Ovary (tissue), 9 donors: Measurements from ENCODE around the gene ABCA13. TPM values are rescaled to one million over a fixed set of nuclear protein-coding genes. Genes with fewer than 3 reads are reported as not detected.

ENCODE experiments used
- DNase-seq, 5 donors: peaks; one replicate each; pipeline ENCODE4 v3.0.0-alpha.2; 2019 to 2020
- H3K27ac ChIP-seq, 2 donors: fragments of 200-600 bp; one replicate each; pipeline versions ENCODE4 v1.5.1 to v1.8.0; 2019 to 2022
- H3K27me3 ChIP-seq: fragments of 200-600 bp; one replicate; pipeline ENCODE4 v1.8.0; 2022
- H3K36me3 ChIP-seq: fragments of 200-600 bp; sonication (generic); one replicate; pipeline ENCODE4 v1.5.1; 2019
- H3K4me1 ChIP-seq: one replicate; pipeline ENCODE4 v1.8.1; 2013; ENCODE audit warnings: mild to moderate bottlenecking, moderate library complexity; ENCODE audit not compliant: insufficient read depth
- H3K4me3 ChIP-seq: fragments of 200-600 bp; sonication (generic); one replicate; pipeline ENCODE4 v1.5.1; 2017
- H3K9me3 ChIP-seq, 2 donors: fragments of 200-600 bp in 1 of 2; sonication (generic) in 1 of 2; one replicate each; pipeline versions ENCODE4 v1.5.1 to v1.8.1; 2013 to 2019; ENCODE audit warnings: mild to moderate bottlenecking in 1 of 2, moderate library complexity in 1 of 2
- EP300 ChIP-seq: sonication (generic); formaldehyde crosslinking; IDR thresholded peaks from one replicate; pipeline ENCODE4 v1.6.1; 2017; ENCODE audit warnings: antibody characterized with exemption
- POLR2A ChIP-seq: fragments of 450-650 bp; IDR thresholded peaks from one replicate; pipeline ENCODE4 v1.6.1; 2017; ENCODE audit warnings: antibody characterized with exemption, mild to moderate bottlenecking, moderate library complexity
- WGBS, 3 donors: extraction: QIAGEN DNeasy Blood & Tissue Kit in 1 of 3; methylation state at CpG; one replicate each; pipeline versions ENCODE4 v1.1.5 to v1.1.7; 2013 to 2017; 5-methylcytosine and 5-hydroxymethylcytosine counted together
- intact Hi-C, 4 donors: fragments of 100-400 bp; cut with DNase I; formaldehyde crosslinking; loops; one replicate each; pipeline versions ENCODE4 v1.11.0 to v1.15.1; 2022 to 2023
- polyA plus RNA-seq, 2 donors: library from polyadenylated mRNA; stranded (reverse); fragments of 200-250 nt in 1 of 2; fragments of 350-450 nt in 1 of 2; fragmentation: Illumina TruSeq in 1 of 2; extraction: RNeasy Lipid Tissue Mini Kit (QIAGEN cat#74804) in 1 of 2; gene quantifications; one replicate each; pipeline ENCODE4 v1.2.3, GENCODE V29; 2013 to 2014
- total RNA-seq, 7 donors: library from RNA; depleted of rRNA in 2 of 7; stranded (reverse); fragments of >200 nt in 2 of 7; fragmentation: NEBNext Ultra II Directional in 3 of 7; extraction: Animal tissue kit (Norgen Biotek cat#: 25700) in 3 of 7; gene quantifications; one replicate each; pipeline versions ENCODE4 v1.1.0 to v1.2.4, GENCODE V29; 2016 to 2023
- TF ChIP-seq, protein P1 (sequence below), 3 donors: fragments of 450-650 bp in 2 of 3; fragments of 200-600 bp in 1 of 3; IDR thresholded peaks; one replicate each; pipeline versions ENCODE4 v1.5.1 to v1.8.0; 2016 to 2022; ENCODE audit warnings: antibody characterized with exemption in 3 of 3, mild to moderate bottlenecking in 1 of 3
- donor health status: DM: no; HTN: no; CAD: no; lungs with moderate emphysema.
- donor health status: DM: no; HTN: no; CAD: no.
- donor health status: Bipolar disorder and iron deficiency.
- donor health status: DM: yes; HTN: yes; CAD: no.
- donor health status: DM: no; HTN: no; CAD: no.
- donor health status: DM: yes; HTN: yes; CAD: no.

ABCA13 gene
- total and polyA plus RNA-seq, 9 donors = 0.02 to 4.1 (median 0.20) TPM

- no peaks in the 10 kb centered on the region for H3K27me3 ChIP-seq
- WGBS, 3 donors = 87 to 94% (median 87%) methylated on average over 9 of the region's 9 CpGs
- H3K36me3 ChIP-seq = no peaks in the 10 kb centered on the region
- DNase-seq = no peak
- H3K27ac ChIP-seq = no peak overlapping the region
- intact Hi-C loops = loop anchor here in 1 of 4 donors (5.0 kb wide), 1 partner anchor 131 kb away; no protein-coding TSS in a partner anchor
- no peaks in the 10 kb centered on the region for H3K9me3 ChIP-seq
- H3K4me1 ChIP-seq = no peaks in the 10 kb centered on the region
- no peak overlapping the region for H3K4me3 ChIP-seq
- TF ChIP-seq POLR2A = no peak
Observed at GRCh38 chr7:48416327-48416908, 245.2 kb downstream of the ABCA13 start.

DNA sequence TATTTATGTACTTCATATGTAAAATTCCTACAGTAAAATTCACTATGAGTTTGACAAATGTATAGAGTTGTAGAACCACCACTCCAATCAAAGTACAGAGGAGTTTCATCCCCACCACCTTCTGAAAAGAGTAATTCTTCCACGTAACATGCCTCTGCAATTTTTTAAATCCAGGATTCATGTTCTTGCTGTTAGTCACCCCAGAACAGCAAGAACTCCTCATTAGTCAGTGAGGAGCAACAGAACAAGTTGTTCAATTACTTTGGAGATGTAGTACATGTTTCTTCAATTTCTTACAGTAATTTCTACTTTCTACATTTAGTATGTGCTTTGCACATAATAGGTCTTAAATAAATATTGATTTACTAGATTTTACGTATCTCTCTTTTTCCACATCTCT lies 248.1 kb downstream of the ABCA13 start:
- Histone ChIP-seq H3K27me3 (no peaks in the 10 kb centered on the region), H3K4me1 (no peaks in the 10 kb centered on the region), H3K4me3 (no peak overlapping the region), H3K27ac (no peak overlapping the region), H3K9me3 (no peaks in the 10 kb centered on the region), H3K36me3 (no peaks in the 10 kb centered on the region)
- intact Hi-C loops = loop anchor here in 1 of 4 donors (5.0 kb wide), 1 partner anchor 128 kb away; no protein-coding TSS in a partner anchor
- 23 to 84% (median 34%) methylated on average over 2 of the region's 2 CpGs for WGBS, 3 donors
- TF ChIP-seq, protein P1, sequence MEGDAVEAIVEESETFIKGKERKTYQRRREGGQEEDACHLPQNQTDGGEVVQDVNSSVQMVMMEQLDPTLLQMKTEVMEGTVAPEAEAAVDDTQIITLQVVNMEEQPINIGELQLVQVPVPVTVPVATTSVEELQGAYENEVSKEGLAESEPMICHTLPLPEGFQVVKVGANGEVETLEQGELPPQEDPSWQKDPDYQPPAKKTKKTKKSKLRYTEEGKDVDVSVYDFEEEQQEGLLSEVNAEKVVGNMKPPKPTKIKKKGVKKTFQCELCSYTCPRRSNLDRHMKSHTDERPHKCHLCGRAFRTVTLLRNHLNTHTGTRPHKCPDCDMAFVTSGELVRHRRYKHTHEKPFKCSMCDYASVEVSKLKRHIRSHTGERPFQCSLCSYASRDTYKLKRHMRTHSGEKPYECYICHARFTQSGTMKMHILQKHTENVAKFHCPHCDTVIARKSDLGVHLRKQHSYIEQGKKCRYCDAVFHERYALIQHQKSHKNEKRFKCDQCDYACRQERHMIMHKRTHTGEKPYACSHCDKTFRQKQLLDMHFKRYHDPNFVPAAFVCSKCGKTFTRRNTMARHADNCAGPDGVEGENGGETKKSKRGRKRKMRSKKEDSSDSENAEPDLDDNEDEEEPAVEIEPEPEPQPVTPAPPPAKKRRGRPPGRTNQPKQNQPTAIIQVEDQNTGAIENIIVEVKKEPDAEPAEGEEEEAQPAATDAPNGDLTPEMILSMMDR (IDR thresholded peaks at IDR 0.05) = no peak
- TF ChIP-seq EP300 (no peak), POLR2A (no peak)
- no peak for DNase-seq

- Histone ChIP-seq H3K4me3 (no peak overlapping the region), H3K4me1 (no peaks in the 10 kb centered on the region), H3K27me3 (no peaks in the 10 kb centered on the region), H3K27ac (no peak overlapping the region), H3K9me3 (no peaks in the 10 kb centered on the region), H3K36me3 (no peaks in the 10 kb centered on the region)
- intact Hi-C loops = no loop called here
- 6 to 10% (median 9%) methylated on average over 1 of the region's 1 CpG for WGBS, 3 donors
- DNase-seq = no peak
- TF ChIP-seq EP300 (no peak), POLR2A (no peak)
- TF ChIP-seq, protein P1 (IDR thresholded peaks at IDR 0.05) = no peak
Observed at GRCh38 chr7:48420206-48420605, 248.9 kb downstream of the ABCA13 start.

- H3K9me3 ChIP-seq = no peaks in the 10 kb centered on the region
- intact Hi-C loops = no loop called here
- H3K36me3 ChIP-seq = no peaks in the 10 kb centered on the region
- no peaks in the 10 kb centered on the region for H3K27me3 ChIP-seq
- no peaks in the 10 kb centered on the region for H3K4me1 ChIP-seq
- TF ChIP-seq, protein P1 (IDR thresholded peaks at IDR 0.05) = no peak
- TF ChIP-seq EP300 = no peak
- TF ChIP-seq POLR2A = no peak
- WGBS, 3 donors = 85 to 100% (median 92%) methylated on average over 1 of the region's 1 CpG
- no peak for DNase-seq
- no peak overlapping the region for H3K4me3 ChIP-seq
- H3K27ac ChIP-seq = no peak overlapping the region
Observed at GRCh38 chr7:48421357-48421756, 250.1 kb downstream of the ABCA13 start.

GRCh38 chr7:48424731-48425130 lies 253.5 kb downstream of the ABCA13 start:
- no peaks in the 10 kb centered on the region for H3K9me3 ChIP-seq
- no peak overlapping the region for H3K4me3 ChIP-seq
- no peaks in the 10 kb centered on the region for H3K27me3 ChIP-seq
- H3K27ac ChIP-seq = no peak overlapping the region
- no peaks in the 10 kb centered on the region for H3K36me3 ChIP-seq
- TF ChIP-seq EP300 (no peak), POLR2A (no peak)
- TF ChIP-seq, protein P1 (IDR thresholded peaks at IDR 0.05) = no peak
- 47 to 80% (median 62%) methylated on average over 3 of the region's 3 CpGs for WGBS, 3 donors
- H3K4me1 ChIP-seq = no peaks in the 10 kb centered on the region
- DNase-seq = no peak
- intact Hi-C loops = no loop called here
